ENCODE results near the gene VCAN.

VCAN gene

GRCh38 chr5:83628360-83628759 is 156.8 kb downstream of the VCAN start:
- H3K9me3 ChIP-seq (ENCODE audit: control insufficient read depth, insufficient read depth, low read depth, low read length): no peaks in the 10 kb centered on the region; the same call in 1 of the 2 replicates
- no peaks in the 10 kb centered on the region for H3K36me3 ChIP-seq (ENCODE audit: control insufficient read depth in 2 of 2, insufficient read depth in 1 of 2, low read length in 2 of 2)
- CTCF ChIA-PET: no interaction called here
- POLR2A ChIA-PET: no interaction called here
- H3K4me3 ChIP-seq (ENCODE audit: low read depth, low read length): no peak overlapping the region
- TF ChIP-seq ZNF521 (tag by site-specific recombination; IDR thresholded peaks at IDR 0.05) (no peak), ZNF501 (tag by site-specific recombination; IDR thresholded peaks at IDR 0.05) (no peak), ZNF558 (tag by site-specific recombination; IDR thresholded peaks at IDR 0.05) (no peak), ZNF155 (tag by site-specific recombination; IDR thresholded peaks at IDR 0.05) (no peak), MYNN (tag by site-specific recombination; IDR thresholded peaks at IDR 0.05; ENCODE audit: borderline replicate concordance) (no peak), ZNF629 (tag by site-specific recombination; IDR thresholded peaks at IDR 0.05) (no peak), ZNF596 (tag by site-specific recombination; IDR thresholded peaks at IDR 0.05) (no peak)
- no peaks in the 10 kb centered on the region for H3K4me1 ChIP-seq (ENCODE audit: control insufficient read depth, insufficient read depth, low read length)
- H3K27ac ChIP-seq (ENCODE audit: extremely low read depth, low read depth, low read length): no peak overlapping the region

Measured in HEK293 (cell line).